Liver (tissue), 9 donors: ENCODE data around the gene SLC9A6. TPM values are rescaled to one million over a fixed set of nuclear protein-coding genes. Genes with fewer than 3 reads are reported as not detected.

Source experiments
- DNase-seq: peaks from one replicate; pipeline ENCODE4 v3.0.0-alpha.2; 2017; ENCODE audit warnings: low spot score
- H3K27ac ChIP-seq, 2 donors: one replicate each; pipeline ENCODE4 v1.7.0; 2013; ENCODE audit warnings: inconsistent platforms in 2 of 2, low read length in 2 of 2, control low read depth in 1 of 2, low read depth in 1 of 2, mild to moderate bottlenecking in 1 of 2
- H3K27me3 ChIP-seq, 4 donors: one replicate each; pipeline versions ENCODE4 v1.6.1 to v1.7.0; 2013; ENCODE audit warnings: low read length in 3 of 4, inconsistent platforms in 1 of 4, mild to moderate bottlenecking in 1 of 4, moderate library complexity in 1 of 4; ENCODE audit not compliant: control insufficient read depth in 4 of 4, insufficient read depth in 4 of 4
- H3K36me3 ChIP-seq, 4 donors: one replicate each; pipeline versions ENCODE4 v1.6.1 to v1.7.0; 2013; ENCODE audit warnings: low read length in 3 of 4, mild to moderate bottlenecking in 3 of 4, low read depth in 1 of 4, moderate library complexity in 1 of 4; ENCODE audit not compliant: control insufficient read depth in 4 of 4, insufficient read depth in 3 of 4
- H3K4me1 ChIP-seq, 4 donors: one replicate each; pipeline versions ENCODE4 v1.6.1 to v1.7.0; 2013; ENCODE audit warnings: low read length in 3 of 4, mild to moderate bottlenecking in 3 of 4, moderate library complexity in 1 of 4; ENCODE audit not compliant: control insufficient read depth in 4 of 4, insufficient read depth in 4 of 4
- H3K4me3 ChIP-seq, 3 donors: one replicate each; pipeline versions ENCODE4 v1.6.1 to v1.7.0; 2013; ENCODE audit warnings: low read length in 3 of 3, control low read depth in 1 of 3, low read depth in 1 of 3, mild to moderate bottlenecking in 1 of 3
- H3K9ac ChIP-seq, 2 donors: one replicate each; pipeline ENCODE4 v1.7.0; 2013; ENCODE audit warnings: low read length in 2 of 2, mild to moderate bottlenecking in 2 of 2, moderate library complexity in 2 of 2, control low read depth in 1 of 2, low read depth in 1 of 2
- H3K9me3 ChIP-seq, 4 donors: one replicate each; pipeline versions ENCODE4 v1.6.1 to v1.7.0; 2013; ENCODE audit warnings: low read length in 3 of 4; ENCODE audit not compliant: control insufficient read depth in 4 of 4
- EGR1 ChIP-seq, 2 donors: IDR thresholded peaks; 2 replicates each; pipeline ENCODE4 v1.6.1; 2016 to 2018; ENCODE audit warnings: antibody characterized with exemption in 2 of 2, low read depth in 2 of 2
- FOXA1 ChIP-seq: IDR thresholded peaks from 2 replicates; pipeline ENCODE4 v1.6.1; 2016; ENCODE audit warnings: antibody characterized with exemption
- FOXA2 ChIP-seq: IDR thresholded peaks from 2 replicates; pipeline ENCODE4 v1.6.1; 2016; ENCODE audit warnings: antibody characterized with exemption
- GABPA ChIP-seq, 2 donors: IDR thresholded peaks in 1 of 2; conservative IDR thresholded peaks in 1 of 2; 2 replicates each; pipeline ENCODE4 v1.6.1; 2016; ENCODE audit warnings: antibody characterized with exemption in 2 of 2, mild to moderate bottlenecking in 1 of 2, moderate library complexity in 1 of 2
- HNF4A ChIP-seq, 2 donors: conservative IDR thresholded peaks; 2 replicates each; pipeline ENCODE4 v1.6.1; 2016; ENCODE audit warnings: antibody characterized with exemption in 2 of 2, mild to moderate bottlenecking in 2 of 2
- HNF4G ChIP-seq: IDR thresholded peaks from 2 replicates; pipeline ENCODE4 v1.6.1; 2016; ENCODE audit warnings: antibody characterized with exemption
- JUND ChIP-seq, 2 donors: IDR thresholded peaks; 2 replicates each; pipeline ENCODE4 v1.6.1; 2016; ENCODE audit warnings: antibody characterized with exemption in 2 of 2
- NR2F2 ChIP-seq: IDR thresholded peaks from 2 replicates; pipeline ENCODE4 v1.6.1; 2016; ENCODE audit warnings: antibody characterized with exemption
- RAD21 ChIP-seq, 2 donors: IDR thresholded peaks; 2 replicates each; pipeline ENCODE4 v1.6.1; 2016; ENCODE audit warnings: antibody characterized with exemption in 2 of 2, mild to moderate bottlenecking in 2 of 2
- RXRA ChIP-seq, 2 donors: IDR thresholded peaks; 2 replicates each; pipeline ENCODE4 v1.6.1; 2017 to 2018; ENCODE audit warnings: antibody characterized with exemption in 2 of 2, mild to moderate bottlenecking in 1 of 2
- SP1 ChIP-seq: IDR thresholded peaks from 2 replicates; pipeline ENCODE4 v1.6.1; 2018; ENCODE audit warnings: antibody characterized with exemption, mild to moderate bottlenecking
- TAF1 ChIP-seq: conservative IDR thresholded peaks from 2 replicates; pipeline ENCODE4 v1.6.1; 2016; ENCODE audit warnings: antibody characterized with exemption, mild to moderate bottlenecking
- YY1 ChIP-seq: IDR thresholded peaks from 2 replicates; pipeline ENCODE4 v1.6.1; 2016; ENCODE audit warnings: antibody characterized with exemption, mild to moderate bottlenecking
- WGBS: extraction: QIAGEN DNeasy Blood & Tissue Kit; methylation state at CpG from one replicate; pipeline ENCODE4 v1.1.7; 2013; 5-methylcytosine and 5-hydroxymethylcytosine counted together
- polyA plus RNA-seq, 2 donors: library from polyadenylated mRNA; stranded (reverse) in 1 of 2; unstranded in 1 of 2; fragments of 200-250 nt in 1 of 2; fragments of >200 nt in 1 of 2; fragmentation: Nextera tagmentation in 1 of 2; extraction: Ambion mirVana in 1 of 2; gene quantifications; one replicate each; pipeline versions ENCODE4 v1.2.1 to v1.2.3, GENCODE V29; 2013 to 2015
- total RNA-seq, 2 donors: library from RNA; depleted of rRNA; stranded (reverse); fragments of >200 nt; gene quantifications; one replicate each; pipeline ENCODE4 v1.2.3, GENCODE V29; 2014
- TF ChIP-seq, protein P1 (sequence below): fragments of 150-350 bp; IDR thresholded peaks from 2 replicates; pipeline ENCODE4 v1.5.1; 2017; ENCODE audit warnings: improper control_type of control experiment, low read depth, low read length; ENCODE audit not compliant: missing input control
- TF ChIP-seq, protein P2 (sequence below): IDR thresholded peaks from 2 replicates; pipeline ENCODE4 v1.6.1; 2016; ENCODE audit warnings: antibody characterized with exemption, mild to moderate bottlenecking
- TF ChIP-seq, protein P3 (sequence below): IDR thresholded peaks from 2 replicates; pipeline ENCODE4 v1.6.1; 2016; ENCODE audit warnings: antibody characterized with exemption
- TF ChIP-seq, protein P4 (sequence below): IDR thresholded peaks from 2 replicates; pipeline ENCODE4 v1.6.1; 2016; ENCODE audit warnings: antibody characterized with exemption
- donor health status: healthy.
- donor health status: healthy.
- donor health status: healthy.
- donor health status: healthy.
- donor health status: healthy.

Gene SLC9A6
- total and polyA plus RNA-seq, 4 donors: 2.1 to 8.8 (median 5.6) TPM

DNA sequence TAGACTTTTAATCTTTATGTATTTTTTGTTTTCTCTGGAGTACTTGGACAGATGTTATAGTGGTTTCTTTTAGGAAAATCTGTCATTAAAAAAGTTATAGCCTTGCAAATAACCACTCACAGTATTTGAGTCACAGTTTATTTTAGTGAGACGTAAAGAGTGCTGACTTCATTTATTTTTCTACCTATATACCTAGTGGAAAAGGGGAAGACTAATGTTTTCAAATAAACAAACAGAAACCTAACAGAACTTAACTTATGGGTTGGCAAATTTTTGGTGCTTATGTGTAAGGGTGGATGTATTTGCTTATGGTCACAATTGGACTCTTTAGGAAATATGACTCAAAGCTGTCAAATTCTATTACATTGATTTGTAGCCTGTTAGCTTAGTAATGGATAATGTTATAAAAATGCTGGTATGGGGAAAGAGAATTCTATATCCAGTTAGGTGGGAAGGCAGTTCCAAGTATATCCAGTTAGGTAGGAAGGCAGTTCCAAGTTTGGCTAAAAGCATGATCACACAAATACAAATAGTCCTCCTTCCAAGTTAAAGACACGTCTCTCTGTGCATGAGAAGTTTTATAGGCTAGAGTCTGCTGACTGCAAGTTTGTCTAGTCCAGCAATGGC, 61.9 kb downstream of the SLC9A6 start:
- WGBS: 82% methylated on average over 2 of the region's 2 CpGs
- no peak for DNase-seq
- Histone ChIP-seq H3K27me3 (peaks cover 0 to 3% (median 0%) of the 10 kb centered on the region in 4 donors), H3K4me3 (no peak overlapping the region), H3K27ac (no peak overlapping the region), H3K9ac (no peak overlapping the region), H3K4me1 (peaks cover 2 to 12% (median 10%) of the 10 kb centered on the region in 4 donors), H3K36me3 (no peaks in the 10 kb centered on the region), H3K9me3 (no peaks in the 10 kb centered on the region)
- TF ChIP-seq YY1 (no peak), RXRA (IDR thresholded peaks at IDR 0.05) (no peak), FOXA2 (no peak), HNF4A (conservative IDR thresholded peaks at IDR 0.05) (no peak), EGR1 (IDR thresholded peaks at IDR 0.05; ENCODE audit: low read depth in 2 of 2) (no peak), HNF4G (no peak), NR2F2 (no peak), GABPA (IDR thresholded peaks at IDR 0.05 in 1 of 2, conservative IDR thresholded peaks at IDR 0.05 in 1 of 2) (no peak), RAD21 (IDR thresholded peaks at IDR 0.05) (no peak), SP1 (no peak), FOXA1 (no peak), TAF1 (no peak), JUND (IDR thresholded peaks at IDR 0.05) (no peak)
- TF ChIP-seq, protein P1, sequence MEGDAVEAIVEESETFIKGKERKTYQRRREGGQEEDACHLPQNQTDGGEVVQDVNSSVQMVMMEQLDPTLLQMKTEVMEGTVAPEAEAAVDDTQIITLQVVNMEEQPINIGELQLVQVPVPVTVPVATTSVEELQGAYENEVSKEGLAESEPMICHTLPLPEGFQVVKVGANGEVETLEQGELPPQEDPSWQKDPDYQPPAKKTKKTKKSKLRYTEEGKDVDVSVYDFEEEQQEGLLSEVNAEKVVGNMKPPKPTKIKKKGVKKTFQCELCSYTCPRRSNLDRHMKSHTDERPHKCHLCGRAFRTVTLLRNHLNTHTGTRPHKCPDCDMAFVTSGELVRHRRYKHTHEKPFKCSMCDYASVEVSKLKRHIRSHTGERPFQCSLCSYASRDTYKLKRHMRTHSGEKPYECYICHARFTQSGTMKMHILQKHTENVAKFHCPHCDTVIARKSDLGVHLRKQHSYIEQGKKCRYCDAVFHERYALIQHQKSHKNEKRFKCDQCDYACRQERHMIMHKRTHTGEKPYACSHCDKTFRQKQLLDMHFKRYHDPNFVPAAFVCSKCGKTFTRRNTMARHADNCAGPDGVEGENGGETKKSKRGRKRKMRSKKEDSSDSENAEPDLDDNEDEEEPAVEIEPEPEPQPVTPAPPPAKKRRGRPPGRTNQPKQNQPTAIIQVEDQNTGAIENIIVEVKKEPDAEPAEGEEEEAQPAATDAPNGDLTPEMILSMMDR: no peak
- TF ChIP-seq, protein P2, sequence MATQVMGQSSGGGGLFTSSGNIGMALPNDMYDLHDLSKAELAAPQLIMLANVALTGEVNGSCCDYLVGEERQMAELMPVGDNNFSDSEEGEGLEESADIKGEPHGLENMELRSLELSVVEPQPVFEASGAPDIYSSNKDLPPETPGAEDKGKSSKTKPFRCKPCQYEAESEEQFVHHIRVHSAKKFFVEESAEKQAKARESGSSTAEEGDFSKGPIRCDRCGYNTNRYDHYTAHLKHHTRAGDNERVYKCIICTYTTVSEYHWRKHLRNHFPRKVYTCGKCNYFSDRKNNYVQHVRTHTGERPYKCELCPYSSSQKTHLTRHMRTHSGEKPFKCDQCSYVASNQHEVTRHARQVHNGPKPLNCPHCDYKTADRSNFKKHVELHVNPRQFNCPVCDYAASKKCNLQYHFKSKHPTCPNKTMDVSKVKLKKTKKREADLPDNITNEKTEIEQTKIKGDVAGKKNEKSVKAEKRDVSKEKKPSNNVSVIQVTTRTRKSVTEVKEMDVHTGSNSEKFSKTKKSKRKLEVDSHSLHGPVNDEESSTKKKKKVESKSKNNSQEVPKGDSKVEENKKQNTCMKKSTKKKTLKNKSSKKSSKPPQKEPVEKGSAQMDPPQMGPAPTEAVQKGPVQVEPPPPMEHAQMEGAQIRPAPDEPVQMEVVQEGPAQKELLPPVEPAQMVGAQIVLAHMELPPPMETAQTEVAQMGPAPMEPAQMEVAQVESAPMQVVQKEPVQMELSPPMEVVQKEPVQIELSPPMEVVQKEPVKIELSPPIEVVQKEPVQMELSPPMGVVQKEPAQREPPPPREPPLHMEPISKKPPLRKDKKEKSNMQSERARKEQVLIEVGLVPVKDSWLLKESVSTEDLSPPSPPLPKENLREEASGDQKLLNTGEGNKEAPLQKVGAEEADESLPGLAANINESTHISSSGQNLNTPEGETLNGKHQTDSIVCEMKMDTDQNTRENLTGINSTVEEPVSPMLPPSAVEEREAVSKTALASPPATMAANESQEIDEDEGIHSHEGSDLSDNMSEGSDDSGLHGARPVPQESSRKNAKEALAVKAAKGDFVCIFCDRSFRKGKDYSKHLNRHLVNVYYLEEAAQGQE: no peak
- TF ChIP-seq, protein P3, sequence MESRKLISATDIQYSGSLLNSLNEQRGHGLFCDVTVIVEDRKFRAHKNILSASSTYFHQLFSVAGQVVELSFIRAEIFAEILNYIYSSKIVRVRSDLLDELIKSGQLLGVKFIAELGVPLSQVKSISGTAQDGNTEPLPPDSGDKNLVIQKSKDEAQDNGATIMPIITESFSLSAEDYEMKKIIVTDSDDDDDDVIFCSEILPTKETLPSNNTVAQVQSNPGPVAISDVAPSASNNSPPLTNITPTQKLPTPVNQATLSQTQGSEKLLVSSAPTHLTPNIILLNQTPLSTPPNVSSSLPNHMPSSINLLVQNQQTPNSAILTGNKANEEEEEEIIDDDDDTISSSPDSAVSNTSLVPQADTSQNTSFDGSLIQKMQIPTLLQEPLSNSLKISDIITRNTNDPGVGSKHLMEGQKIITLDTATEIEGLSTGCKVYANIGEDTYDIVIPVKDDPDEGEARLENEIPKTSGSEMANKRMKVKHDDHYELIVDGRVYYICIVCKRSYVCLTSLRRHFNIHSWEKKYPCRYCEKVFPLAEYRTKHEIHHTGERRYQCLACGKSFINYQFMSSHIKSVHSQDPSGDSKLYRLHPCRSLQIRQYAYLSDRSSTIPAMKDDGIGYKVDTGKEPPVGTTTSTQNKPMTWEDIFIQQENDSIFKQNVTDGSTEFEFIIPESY: no peak
- TF ChIP-seq, protein P4, sequence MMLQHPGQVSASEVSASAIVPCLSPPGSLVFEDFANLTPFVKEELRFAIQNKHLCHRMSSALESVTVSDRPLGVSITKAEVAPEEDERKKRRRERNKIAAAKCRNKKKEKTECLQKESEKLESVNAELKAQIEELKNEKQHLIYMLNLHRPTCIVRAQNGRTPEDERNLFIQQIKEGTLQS: no peak
